ENCODE measurements around the gene MYLK. TPM values are rescaled to one million over a fixed set of nuclear protein-coding genes. Genes with fewer than 3 reads are reported as not detected.
A peak's percentile ranks its signal among the peaks of the same experiment; 100 is the strongest.

MYLK gene
- total RNA-seq, 1 donor from 2014 or later, result 20.1 TPM

DNA sequence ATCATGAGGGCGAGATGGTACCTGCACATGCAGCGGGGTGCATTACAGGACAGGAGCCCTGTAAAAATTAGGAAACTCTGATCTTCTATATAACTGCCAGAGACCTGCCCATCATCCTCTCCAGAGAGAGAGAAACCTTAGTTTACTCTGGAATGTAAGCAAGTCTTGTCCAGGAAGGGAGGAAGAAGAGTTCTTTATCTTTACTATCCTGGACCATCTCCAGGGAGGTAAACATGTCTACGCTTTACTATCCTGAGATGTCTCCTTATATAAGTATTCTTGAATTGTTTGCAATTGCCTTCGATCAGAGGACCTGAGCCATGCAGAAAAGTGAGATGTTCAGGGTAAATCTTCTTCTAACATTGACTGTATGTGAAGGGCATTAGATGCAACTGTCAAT, 286.6 kb downstream of the MYLK start:
- no peaks in the 10 kb centered on the region for H3K9me3 Mint-ChIP-seq
- peaks cover 4% of the 10 kb centered on the region for H3K4me1 Mint-ChIP-seq
- H3K27me3 Mint-ChIP-seq (ENCODE audit: low read depth), result no peaks in the 10 kb centered on the region
- no peak overlapping the region for H3K4me3 Mint-ChIP-seq
- H3K27ac Mint-ChIP-seq (ENCODE audit: unreplicated experiment), result no peak overlapping the region
- TF ChIP-seq, protein P1, sequence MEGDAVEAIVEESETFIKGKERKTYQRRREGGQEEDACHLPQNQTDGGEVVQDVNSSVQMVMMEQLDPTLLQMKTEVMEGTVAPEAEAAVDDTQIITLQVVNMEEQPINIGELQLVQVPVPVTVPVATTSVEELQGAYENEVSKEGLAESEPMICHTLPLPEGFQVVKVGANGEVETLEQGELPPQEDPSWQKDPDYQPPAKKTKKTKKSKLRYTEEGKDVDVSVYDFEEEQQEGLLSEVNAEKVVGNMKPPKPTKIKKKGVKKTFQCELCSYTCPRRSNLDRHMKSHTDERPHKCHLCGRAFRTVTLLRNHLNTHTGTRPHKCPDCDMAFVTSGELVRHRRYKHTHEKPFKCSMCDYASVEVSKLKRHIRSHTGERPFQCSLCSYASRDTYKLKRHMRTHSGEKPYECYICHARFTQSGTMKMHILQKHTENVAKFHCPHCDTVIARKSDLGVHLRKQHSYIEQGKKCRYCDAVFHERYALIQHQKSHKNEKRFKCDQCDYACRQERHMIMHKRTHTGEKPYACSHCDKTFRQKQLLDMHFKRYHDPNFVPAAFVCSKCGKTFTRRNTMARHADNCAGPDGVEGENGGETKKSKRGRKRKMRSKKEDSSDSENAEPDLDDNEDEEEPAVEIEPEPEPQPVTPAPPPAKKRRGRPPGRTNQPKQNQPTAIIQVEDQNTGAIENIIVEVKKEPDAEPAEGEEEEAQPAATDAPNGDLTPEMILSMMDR (conservative IDR thresholded peaks at IDR 0.05), result no peak
- no peak for DNase-seq (ENCODE audit: low read depth, low spot score)
- peaks cover 18% of the 10 kb centered on the region for H3K36me3 Mint-ChIP-seq (ENCODE audit: low read depth)

DNA sequence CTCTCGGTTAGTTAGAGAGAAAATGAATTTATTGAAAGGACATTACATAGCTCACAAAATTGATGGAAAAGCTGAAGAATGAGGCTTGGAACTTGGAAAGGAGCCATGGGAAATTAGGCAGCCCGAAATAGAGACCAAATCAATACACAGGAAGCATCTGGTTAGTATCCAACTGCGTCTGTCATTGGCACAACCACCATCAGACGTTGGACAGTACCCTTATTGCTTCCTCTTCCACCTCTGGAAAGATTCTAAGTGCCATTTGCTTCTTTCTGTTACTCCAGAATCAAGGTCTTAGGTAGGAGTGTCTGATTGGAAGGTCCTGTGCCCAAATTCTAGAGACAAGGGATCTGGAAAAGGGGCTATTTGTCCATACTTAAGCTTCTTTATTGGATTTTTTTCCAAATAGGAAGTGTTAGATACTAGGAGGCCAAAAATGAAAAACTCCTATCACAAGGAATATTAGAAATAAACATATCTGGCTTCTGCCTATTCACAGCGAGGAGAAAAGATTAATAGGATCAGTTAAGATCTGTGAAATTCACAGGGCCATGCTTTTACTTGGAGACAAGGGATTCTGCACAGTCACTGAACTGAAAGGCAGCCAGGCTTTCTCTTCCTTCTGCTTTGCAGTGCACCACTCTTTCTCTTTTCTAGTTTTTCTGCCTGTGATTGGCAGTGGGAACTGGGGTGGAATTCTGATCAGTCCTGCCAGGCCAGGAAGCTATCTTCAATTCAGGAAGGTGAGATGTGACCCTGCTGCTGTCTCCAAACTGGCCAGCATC, 288.5 kb downstream of the MYLK start:
- no peak for DNase-seq (ENCODE audit: low read depth, low spot score)
- H3K27ac Mint-ChIP-seq (ENCODE audit: unreplicated experiment), result no peak overlapping the region
- peaks cover 8% of the 10 kb centered on the region for H3K4me1 Mint-ChIP-seq
- peaks cover 27% of the 10 kb centered on the region for H3K36me3 Mint-ChIP-seq (ENCODE audit: low read depth)
- TF ChIP-seq, protein P1 (conservative IDR thresholded peaks at IDR 0.05), result no peak
- H3K9me3 Mint-ChIP-seq, result peaks cover 5% of the 10 kb centered on the region
- H3K4me3 Mint-ChIP-seq, result no peak overlapping the region
- no peaks in the 10 kb centered on the region for H3K27me3 Mint-ChIP-seq (ENCODE audit: low read depth)

DNA sequence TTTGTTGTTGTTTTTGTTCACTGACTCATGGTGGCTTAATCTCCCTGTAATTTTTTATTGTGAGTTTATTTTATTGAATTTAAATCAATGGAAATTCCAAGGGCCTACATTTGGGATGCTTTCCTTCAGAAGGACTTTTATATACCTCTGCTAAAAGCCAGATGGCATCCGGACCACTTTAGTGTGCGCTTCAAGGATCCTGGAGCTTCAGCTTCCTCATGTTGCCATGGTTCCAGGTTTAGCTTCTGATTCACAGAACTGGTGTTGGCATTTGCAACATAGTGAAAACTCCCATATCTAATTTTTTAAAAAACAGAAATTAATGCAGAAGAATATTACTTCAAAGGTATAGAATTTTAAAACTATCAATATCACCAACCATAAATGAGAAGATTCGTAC, 290.8 kb downstream of the MYLK start:
- no peak for DNase-seq (ENCODE audit: low read depth, low spot score)
- peaks cover 5% of the 10 kb centered on the region for H3K9me3 Mint-ChIP-seq
- peaks cover 26% of the 10 kb centered on the region for H3K36me3 Mint-ChIP-seq (ENCODE audit: low read depth)
- TF ChIP-seq, protein P1 (conservative IDR thresholded peaks at IDR 0.05), result no peak
- no peak overlapping the region for H3K27ac Mint-ChIP-seq (ENCODE audit: unreplicated experiment)
- peaks cover 8% of the 10 kb centered on the region for H3K4me1 Mint-ChIP-seq
- no peaks in the 10 kb centered on the region for H3K27me3 Mint-ChIP-seq (ENCODE audit: low read depth)
- no peak overlapping the region for H3K4me3 Mint-ChIP-seq

DNA sequence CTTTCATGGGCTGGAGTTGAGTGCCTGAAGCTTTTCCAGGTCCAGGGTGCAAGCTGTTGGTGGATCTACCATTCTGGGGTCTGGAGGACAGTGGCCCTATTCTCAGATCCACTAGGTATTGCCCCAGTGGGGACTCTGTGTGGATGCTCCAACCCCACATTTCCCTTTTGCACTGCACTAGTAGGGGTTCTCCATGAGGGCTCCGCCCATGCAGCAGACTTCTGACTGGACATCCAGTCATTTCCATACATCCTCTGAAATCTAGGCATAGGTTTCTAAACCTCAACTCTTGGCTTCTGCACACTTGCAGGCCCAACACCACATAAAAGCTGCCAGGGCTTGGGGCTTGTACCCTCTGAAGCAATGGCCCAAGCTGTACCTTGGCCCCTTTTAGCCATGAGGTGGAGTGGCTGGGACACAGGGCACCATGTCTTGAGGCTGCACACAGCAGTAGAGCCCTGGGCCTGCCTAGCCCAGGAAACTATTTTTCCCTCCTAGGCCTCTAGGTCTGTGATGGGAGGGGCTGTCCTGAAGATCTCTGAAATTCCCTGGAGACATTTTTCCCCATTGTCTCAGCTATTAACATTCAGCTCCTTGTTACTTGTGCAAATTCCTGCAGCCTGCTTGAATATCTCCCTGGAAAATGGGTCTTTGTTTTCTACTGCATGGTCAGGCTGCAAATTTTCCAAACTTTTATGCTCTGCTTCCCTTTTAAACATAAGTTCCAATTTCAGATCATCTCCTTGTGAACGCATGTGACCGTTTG, 293.3 kb downstream of the MYLK start:
- Mint-ChIP-seq H3K36me3 (ENCODE audit: low read depth) (peaks cover 32% of the 10 kb centered on the region), H3K27ac (ENCODE audit: unreplicated experiment) (no peak overlapping the region), H3K4me1 (peaks cover 12% of the 10 kb centered on the region), H3K9me3 (peaks cover 5% of the 10 kb centered on the region), H3K27me3 (ENCODE audit: low read depth) (no peaks in the 10 kb centered on the region), H3K4me3 (no peak overlapping the region)
- TF ChIP-seq, protein P1 (conservative IDR thresholded peaks at IDR 0.05), result no peak
- no peak for DNase-seq (ENCODE audit: low read depth, low spot score)

DNA sequence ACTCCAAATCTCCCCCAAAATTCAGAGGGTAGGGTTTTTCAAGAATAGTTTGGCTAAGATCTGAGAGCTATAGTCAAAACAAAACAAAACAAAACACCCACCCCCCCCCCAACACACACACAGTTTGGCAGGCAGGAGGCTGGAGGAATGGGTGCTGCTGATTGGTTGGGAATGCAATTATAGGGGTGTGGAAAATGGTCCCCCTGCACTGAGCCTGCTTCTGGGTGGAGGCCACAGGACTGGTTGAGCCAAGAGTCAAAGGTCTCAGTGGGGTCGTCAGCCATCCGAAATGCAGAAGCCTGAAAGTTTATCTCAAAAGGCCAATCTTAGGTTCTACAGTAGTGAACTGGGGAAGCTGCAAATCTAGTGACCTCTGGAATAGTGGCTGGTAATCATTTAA, 296.7 kb downstream of the MYLK start:
- Mint-ChIP-seq H3K9me3 (peaks cover 5% of the 10 kb centered on the region), H3K4me1 (peaks cover 17% of the 10 kb centered on the region), H3K36me3 (ENCODE audit: low read depth) (peaks cover 27% of the 10 kb centered on the region), H3K27me3 (ENCODE audit: low read depth) (no peaks in the 10 kb centered on the region), H3K27ac (ENCODE audit: unreplicated experiment) (no peak overlapping the region), H3K4me3 (peak overlapping the region; percentile 70)
- DNase-seq (ENCODE audit: low read depth, low spot score), result no peak
- TF ChIP-seq, protein P1 (conservative IDR thresholded peaks at IDR 0.05), result no peak

All from neural crest cell (in vitro differentiated cells).